HG03469 (cell line): ENCODE results near the gene LRRC51.

Experiments used
- ATAC-seq: cut with Tn5 transposase; IDR thresholded peaks from one replicate; pipeline ENCODE4 v1.9.1; 2021; ENCODE audit warnings: mild to moderate bottlenecking, moderate library complexity, moderate number of reproducible peaks; ENCODE audit not compliant: unreplicated experiment

LRRC51 gene

GRCh38 chr11:72069787-72070251, 10.8 kb upstream of the LRRC51 start:
- no peak for ATAC-seq

DNA sequence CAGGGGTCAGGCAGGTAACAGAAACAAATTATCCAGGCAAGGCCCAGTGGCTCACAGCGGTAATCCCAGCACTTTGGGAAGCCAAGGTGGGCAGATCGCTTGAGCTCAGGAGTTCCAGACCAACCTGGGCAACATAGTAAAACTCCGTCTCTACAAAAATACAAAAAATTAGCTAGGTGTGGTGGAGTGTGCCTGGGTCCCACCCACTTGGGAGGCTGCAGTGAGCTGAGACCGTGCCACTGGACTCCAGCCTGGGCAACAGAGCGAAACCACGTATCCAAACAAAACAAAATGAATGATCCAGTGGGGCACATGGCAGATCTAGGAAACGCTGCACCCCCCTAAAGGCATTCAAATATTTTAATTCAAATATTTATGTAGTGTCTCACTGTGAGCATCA, 10.2 kb upstream of the LRRC51 start:
- ATAC-seq, result no peak

DNA sequence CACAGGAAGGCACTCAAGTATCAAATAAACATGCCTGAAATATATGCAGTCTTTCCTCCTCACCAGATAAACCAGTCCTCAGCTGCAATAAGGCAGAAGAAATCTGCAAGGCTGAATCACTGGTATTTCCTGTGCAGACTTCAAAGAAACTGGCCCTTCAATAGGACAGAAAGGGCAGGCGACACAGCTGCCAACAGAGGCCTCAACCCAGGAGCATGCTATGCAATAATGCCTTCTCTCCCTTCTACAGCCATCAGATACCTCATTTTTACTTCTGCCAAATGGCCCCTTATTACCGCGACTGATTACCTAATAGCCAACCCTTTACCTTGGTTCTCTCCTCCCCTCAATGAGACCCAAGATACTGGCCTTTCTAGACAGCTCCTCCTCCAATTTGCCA, 8.3 kb upstream of the LRRC51 start:
- ATAC-seq, result no peak

- ATAC-seq, result no peak
These were observed 5.5 kb upstream of the LRRC51 start for GRCh38 chr11:72075109-72075508.

DNA sequence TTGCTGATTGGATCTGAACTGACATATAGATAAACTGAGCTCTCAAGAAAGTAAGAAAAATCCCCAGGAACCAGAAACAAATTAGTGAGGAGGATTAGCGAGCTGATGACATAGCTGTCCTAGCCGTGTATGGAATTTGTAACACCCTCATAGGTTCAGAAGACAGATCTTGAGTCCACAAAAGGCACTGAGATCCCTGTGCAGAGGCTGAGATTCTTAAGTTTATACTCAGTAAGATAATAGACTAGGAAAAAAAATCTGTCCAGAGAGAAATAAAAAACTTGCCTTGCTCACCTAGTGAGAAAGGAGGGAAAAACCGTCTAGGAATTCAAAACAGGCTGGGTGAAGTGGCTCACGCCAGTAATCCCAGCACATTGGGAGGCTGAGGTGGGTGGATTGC, 4.9 kb upstream of the LRRC51 start:
- no peak for ATAC-seq

DNA sequence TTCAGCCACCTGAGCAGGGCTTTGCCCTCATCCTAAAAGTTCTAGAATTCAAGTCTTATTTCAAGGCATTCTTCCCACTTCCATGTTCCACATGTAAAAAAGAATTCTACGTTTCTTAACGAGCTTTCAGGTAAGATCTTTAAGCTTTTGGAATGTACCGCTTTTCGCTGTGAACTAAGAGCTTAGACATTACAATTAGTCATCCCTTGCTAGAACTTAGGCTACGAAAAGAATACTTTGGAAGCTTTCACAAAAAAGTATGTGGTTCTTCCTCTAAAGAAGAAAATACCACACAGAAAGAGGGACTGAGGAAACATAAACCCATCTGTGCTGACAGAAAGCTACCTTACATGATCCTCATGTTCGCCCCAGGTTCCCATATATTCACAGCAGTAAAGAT, 2.2 kb upstream of the LRRC51 start:
- no peak for ATAC-seq

- no peak for ATAC-seq
These were observed 778 bp upstream of the LRRC51 start for GRCh38 chr11:72079819-72080325.

- ATAC-seq, result no peak
These were observed 564 bp downstream of the LRRC51 start for GRCh38 chr11:72081184-72081644.

DNA sequence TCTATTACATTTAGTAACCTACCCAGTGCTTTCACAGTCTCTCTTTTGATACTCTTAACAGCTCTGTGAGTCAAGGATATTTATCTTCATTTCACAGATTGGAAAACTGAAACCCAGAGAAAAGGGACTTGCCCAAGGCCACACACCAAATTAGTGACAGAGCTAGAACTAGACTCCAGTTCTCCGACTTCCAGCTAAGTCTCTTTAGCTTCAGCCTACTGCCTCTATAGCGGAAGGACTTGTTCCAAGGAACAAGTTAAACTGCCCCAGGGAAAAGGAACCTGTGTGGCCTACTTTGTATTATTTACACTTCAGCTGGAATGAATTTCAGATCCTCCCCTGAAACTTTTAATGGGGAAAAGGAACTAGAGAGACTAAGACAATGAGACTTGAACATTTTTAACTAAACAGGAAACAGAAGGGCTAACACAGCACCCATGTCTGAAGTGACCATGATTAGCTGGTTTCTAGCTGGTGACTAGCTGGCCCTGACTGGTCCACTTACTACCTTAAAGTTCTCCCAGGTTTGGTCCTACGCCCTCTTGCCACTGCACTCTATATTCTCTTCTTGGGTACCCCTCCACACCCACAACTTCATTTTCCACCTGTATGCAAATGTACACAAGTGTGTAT, 1.3 kb downstream of the LRRC51 start:
- no peak for ATAC-seq

- ATAC-seq, result no peak
These were observed 2.8 kb downstream of the LRRC51 start for GRCh38 chr11:72083414-72083813.

DNA sequence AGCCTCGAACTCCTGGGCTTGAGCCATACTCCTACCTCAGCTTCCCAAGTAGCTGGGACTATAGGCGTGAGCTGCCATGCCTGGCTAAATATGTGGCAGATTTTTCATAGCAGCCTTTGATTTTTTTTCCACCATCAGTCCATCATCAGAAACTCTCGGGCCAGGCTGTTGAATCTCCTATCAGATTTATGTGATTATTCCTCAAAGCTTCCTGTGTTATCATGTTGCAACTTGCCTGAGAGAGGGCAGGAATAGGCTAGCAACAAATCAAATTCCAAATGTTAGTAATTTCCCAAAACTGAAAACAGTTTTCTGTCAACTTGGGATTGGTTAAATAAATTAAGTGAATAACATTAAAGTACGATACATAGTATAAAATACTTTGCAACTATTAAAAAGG, 3.4 kb downstream of the LRRC51 start:
- ATAC-seq, result no peak

GRCh38 chr11:72084965-72085364, 4.3 kb downstream of the LRRC51 start:
- no peak for ATAC-seq

DNA sequence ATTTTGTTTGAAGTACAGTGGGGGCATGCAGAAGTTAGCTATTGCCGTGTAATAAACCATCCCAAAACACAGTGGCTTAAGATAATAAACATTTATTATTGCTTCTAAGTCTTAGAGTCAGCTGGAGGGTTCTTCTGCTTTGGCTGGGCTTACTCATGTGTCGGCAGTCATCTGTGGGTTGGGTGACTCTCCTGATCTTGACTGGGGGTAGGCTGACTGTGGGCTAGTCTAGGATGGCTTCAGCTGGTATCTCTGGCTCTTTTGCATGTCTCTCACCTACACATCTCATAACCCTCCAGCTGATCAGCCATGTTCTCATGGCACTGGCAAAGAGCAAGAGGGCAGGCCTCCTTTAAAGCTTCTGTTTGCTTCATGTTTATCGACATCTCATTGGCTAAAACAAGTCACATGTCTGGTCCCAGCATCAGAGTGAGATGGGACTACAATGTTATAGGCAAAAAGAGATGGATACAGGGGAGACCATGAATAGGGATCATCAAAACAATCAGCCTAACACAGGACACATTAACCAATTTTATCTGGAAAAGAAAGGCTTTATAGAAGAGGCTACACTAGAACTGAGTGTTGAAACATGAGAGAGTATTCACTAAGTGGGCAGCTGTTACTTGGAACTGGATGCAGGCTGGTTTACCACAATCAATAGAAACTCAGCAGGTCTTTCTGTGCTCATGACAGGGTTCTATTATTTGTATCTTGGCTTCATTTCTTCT, 5.1 kb downstream of the LRRC51 start:
- no peak for ATAC-seq

DNA sequence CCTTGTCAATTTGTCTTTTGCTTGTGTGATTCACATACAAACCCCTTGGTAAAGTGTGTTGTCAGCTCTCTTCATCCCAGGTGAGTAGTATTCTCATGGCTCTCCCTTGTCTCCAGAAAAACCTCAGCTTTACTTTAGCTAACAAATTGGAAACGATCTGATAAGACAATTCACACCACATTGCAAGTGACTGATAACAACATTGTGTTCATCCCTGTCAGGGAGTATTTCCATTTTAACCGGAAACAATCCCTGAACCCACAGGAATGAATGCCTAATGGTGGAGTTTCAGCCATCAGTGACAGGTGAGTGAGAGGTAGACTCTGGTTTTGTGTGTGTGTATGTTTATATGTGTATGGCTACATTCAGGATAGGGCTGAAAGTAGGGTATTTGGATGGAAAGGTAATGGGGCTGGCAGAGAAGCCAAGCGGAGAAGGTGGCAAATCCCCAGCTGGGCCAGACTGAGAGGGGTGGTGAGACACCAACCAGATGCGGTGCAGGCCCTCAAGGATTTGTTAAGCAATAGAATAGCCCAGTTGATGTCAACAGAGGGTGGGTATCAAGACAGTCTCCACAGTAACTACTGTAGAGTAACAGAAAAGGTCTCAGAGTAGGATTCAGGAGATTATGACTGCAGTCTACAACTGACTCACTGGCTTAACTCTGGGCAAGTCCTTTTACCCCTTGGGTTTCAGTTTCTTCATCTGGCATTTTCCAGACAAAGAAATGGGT, 7.6 kb downstream of the LRRC51 start:
- no peak for ATAC-seq

- no peak for ATAC-seq
These were observed 10.6 kb downstream of the LRRC51 start for GRCh38 chr11:72091292-72091691.

DNA sequence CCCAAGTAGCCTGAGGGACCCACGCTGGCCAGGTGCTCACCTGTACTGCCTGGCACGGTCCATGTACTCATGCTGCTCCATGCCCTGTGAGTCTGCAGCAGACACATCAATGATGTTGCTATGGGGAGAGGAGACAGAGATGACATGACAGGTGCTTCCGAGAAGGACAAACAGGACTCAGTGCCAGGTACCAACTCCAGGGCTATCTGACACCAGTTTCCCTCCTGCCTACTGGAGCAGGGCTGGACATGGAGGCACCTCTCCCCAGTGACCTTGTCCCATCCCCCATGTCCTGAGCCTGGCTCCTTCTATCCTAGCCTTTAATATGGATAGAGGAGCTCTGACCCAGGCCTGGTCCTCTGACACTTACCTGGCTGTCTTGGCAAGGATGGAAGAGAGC, 18.1 kb downstream of the LRRC51 start:
- no peak for ATAC-seq

GRCh38 chr11:72100009-72100408, 19.4 kb downstream of the LRRC51 start:
- no peak for ATAC-seq

- ATAC-seq, result no peak
These were observed 19.8 kb downstream of the LRRC51 start for GRCh38 chr11:72100462-72100861.

- ATAC-seq, result no peak
These were observed 21.5 kb downstream of the LRRC51 start for GRCh38 chr11:72102162-72102561.

- ATAC-seq, result no peak
These were observed 21.9 kb downstream of the LRRC51 start for GRCh38 chr11:72102631-72102945.

DNA sequence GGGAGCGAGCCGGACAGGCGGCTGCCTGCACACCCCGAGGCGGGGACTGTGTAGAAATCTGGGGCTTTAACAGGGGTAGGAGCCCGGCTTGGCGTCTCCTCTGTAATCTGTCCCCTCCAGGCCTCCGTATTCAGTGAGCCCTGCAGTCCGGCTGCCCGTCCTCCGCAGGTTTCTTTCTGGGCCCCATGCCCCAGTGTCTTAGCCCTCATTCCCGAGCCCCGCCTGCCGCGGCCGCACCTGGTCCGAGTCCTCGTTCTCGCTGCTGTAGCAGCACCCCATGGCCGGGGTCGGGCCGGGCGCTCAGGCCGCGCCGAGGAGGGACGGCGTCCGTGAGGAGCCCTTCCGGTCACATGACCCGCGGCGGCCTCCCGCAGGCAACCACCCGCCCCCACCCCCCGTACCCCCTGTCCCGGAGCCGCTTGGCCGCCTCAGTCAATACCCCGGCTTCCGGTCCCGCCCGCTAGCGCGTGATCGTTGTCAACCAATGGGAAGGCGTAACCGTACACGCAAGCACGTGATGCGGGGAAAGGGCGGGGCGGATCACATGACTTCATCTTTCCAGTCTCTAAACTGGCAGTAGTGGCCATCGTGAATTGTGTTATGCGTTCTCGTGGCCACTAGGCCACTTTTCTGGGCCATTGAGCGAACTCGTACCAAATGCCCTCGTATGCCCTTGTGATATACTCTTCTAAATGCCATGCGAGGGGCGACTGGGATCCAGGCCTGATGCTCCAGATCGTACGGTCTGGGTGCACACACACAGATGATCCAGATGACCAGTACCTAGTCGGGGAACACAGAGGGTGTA, 22.5 kb downstream of the LRRC51 start, which contains the start of gene LAMTOR1:
LAMTOR1 (minus strand) TSS at position 352 of the 808 bp plus-strand sequence; CDS start at position 279, 73 bp downstream.
- peak; percentile 58 for ATAC-seq
